OCI-LY3 (cell line): ENCODE results near the gene RRM1.

Experiments
- H2AFZ ChIP-seq: fragments of 200-600, 300-600 bp; shearing (Covaris generic); 2 replicates; pipeline ENCODE4 v1.6.0; 2014; ENCODE audit warnings: antibody characterized with exemption, low read depth, low read length
- H3K27ac ChIP-seq: fragments of 200-600, 300-600 bp; sonication (generic); 2 replicates; pipeline ENCODE4 v1.5.1; 2014; ENCODE audit warnings: mild to moderate bottlenecking, low read length, moderate library complexity, mixed read lengths
- H3K27me3 ChIP-seq: fragments of 200-600, 300-600 bp; sonication (generic); 2 replicates; pipeline ENCODE4 v1.6.1; 2014; ENCODE audit warnings: low read depth, low read length, mixed read lengths
- H3K36me3 ChIP-seq: fragments of 200-600, 300-600 bp; sonication (generic); replicated peaks from 2 replicates; pipeline ENCODE3; 2014; ENCODE audit warnings: low read depth, low read length, mixed read lengths
- H3K4me1 ChIP-seq: fragments of 300-600, 200-600 bp; sonication (generic); 2 replicates; pipeline ENCODE4 v1.6.1; 2014; ENCODE audit warnings: low read length, mixed read lengths
- H3K4me2 ChIP-seq: fragments of 200-600, 300-600 bp; sonication (generic); 2 replicates; pipeline ENCODE4 v1.6.1; 2014; ENCODE audit warnings: low read length, mixed read lengths
- H3K4me3 ChIP-seq: fragments of 300-600, 200-600 bp; sonication (generic); 2 replicates; pipeline ENCODE4 v1.5.1; 2014; ENCODE audit warnings: antibody characterized with exemption, mild to moderate bottlenecking, low read length, moderate library complexity
- H3K79me2 ChIP-seq: fragments of 300-600, 200-600 bp; shearing (Covaris generic); 2 replicates; pipeline ENCODE4 v1.6.1; 2014; ENCODE audit warnings: mild to moderate bottlenecking, low read length, mixed read lengths
- H3K9ac ChIP-seq: fragments of 300-600, 200-600 bp; shearing (Covaris generic); 2 replicates; pipeline ENCODE4 v1.6.0; 2014; ENCODE audit warnings: mild to moderate bottlenecking, low read length, moderate library complexity
- H3K9me3 ChIP-seq: fragments of 200-600, 300-600 bp; shearing (Covaris generic); 2 replicates; pipeline ENCODE4 v1.6.1; 2014; ENCODE audit warnings: low read length, mixed read lengths; ENCODE audit not compliant: insufficient read depth
- H4K20me1 ChIP-seq: fragments of 200-600, 300-600 bp; sonication (generic); 2 replicates; pipeline ENCODE4 v1.6.1; 2016; ENCODE audit warnings: low read length, mixed read lengths; ENCODE audit not compliant: insufficient read depth
- EZH2phosphoT487 ChIP-seq: fragments of 200-600 bp; shearing (Covaris generic); IDR thresholded peaks from 2 replicates; pipeline ENCODE4 v1.6.1; 2018; ENCODE audit warnings: antibody characterized with exemption, mixed run types, low read depth
- TF ChIP-seq, protein P1 (sequence below): fragments of 200-600, 300-600 bp; sonication (generic); IDR thresholded peaks from 2 replicates; pipeline ENCODE4 v1.5.1; 2014; ENCODE audit warnings: antibody characterized with exemption, low read length, low read depth

The RRM1 gene

DNA sequence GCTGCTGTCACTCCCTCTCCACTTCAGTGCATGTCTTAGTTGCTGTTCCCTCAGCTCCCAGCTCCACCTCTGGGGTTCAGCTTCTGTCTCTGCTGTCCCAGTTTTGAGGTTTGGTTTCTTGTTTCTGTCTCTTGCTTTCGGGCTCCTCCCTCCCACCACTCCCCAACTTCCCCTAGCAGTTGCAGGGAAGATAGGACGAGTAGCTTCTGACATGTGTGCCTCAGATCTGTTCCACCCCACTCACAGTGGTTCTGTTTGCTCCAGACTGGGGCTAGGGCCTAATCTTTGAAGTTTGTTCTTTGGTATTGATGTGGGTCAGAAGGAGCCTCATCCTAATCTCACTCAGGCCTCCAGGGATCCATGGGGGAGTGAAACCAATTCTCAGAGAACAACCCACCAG lies 2.6 kb upstream of the RRM1 start:
- no peaks in the 10 kb centered on the region for H3K27me3 ChIP-seq
- H3K4me3 ChIP-seq, result no peak overlapping the region

DNA sequence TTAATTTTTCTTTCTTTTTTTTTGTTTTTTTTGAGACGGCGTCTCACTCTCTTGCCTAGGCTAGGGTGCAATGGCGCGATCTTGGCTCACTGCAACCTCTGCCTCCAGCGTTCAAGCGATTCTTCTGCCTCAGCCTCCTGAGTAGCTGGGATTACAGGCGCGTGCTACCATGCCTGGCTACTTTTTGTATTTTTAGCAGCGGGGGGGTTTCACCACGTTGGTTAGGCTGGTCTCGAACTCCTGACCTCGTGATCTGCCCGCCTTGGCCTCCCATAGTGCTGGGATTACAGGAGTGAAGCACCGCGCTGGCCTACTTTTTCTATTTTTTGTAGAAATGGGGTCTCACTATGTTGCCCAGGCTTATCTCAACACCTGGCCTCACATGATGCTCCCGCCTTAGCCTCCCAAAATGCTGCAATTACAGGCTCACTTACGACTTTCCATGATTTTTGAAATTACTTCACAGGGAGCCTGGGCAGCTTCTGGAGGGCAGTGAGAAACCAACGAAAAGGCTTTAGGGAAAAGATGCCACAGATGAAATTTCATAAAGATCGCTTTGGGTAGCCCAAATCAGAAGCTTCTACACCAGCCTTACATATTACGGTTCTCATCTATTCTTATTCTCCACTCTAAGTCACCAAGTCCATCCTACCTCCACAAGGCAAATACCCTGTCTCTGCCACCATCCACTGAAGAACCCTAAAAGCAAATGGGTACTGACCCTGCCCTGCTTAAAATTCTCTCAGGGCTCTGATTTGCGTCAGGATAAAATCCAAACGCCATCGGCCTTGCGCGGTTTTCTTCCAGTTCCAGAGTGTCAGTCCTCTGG lies 866 bp upstream of the RRM1 start:
- H3K9ac ChIP-seq, result peak overlapping the region; percentile 96

More for the DNA sequence above, 2.6 kb upstream of the RRM1 start:
- TF ChIP-seq, protein P1, sequence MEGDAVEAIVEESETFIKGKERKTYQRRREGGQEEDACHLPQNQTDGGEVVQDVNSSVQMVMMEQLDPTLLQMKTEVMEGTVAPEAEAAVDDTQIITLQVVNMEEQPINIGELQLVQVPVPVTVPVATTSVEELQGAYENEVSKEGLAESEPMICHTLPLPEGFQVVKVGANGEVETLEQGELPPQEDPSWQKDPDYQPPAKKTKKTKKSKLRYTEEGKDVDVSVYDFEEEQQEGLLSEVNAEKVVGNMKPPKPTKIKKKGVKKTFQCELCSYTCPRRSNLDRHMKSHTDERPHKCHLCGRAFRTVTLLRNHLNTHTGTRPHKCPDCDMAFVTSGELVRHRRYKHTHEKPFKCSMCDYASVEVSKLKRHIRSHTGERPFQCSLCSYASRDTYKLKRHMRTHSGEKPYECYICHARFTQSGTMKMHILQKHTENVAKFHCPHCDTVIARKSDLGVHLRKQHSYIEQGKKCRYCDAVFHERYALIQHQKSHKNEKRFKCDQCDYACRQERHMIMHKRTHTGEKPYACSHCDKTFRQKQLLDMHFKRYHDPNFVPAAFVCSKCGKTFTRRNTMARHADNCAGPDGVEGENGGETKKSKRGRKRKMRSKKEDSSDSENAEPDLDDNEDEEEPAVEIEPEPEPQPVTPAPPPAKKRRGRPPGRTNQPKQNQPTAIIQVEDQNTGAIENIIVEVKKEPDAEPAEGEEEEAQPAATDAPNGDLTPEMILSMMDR, result no peak
- TF ChIP-seq EZH2phosphoT487, result no peak
- H2AFZ ChIP-seq, result no peak overlapping the region
- peaks cover 11% of the 10 kb centered on the region for H3K36me3 ChIP-seq
- H3K4me2 ChIP-seq, result no peak overlapping the region
- H3K4me1 ChIP-seq, result peaks cover 12% of the 10 kb centered on the region
- no peak overlapping the region for H3K27ac ChIP-seq
- no peaks in the 10 kb centered on the region for H3K9me3 ChIP-seq
- peaks cover 30% of the 10 kb centered on the region for H3K79me2 ChIP-seq
- no peak overlapping the region for H3K9ac ChIP-seq
- H4K20me1 ChIP-seq, result 0 out of 2 replicates have a peak, but pooled peaks cover 4% of the 10 kb centered on the region

DNA sequence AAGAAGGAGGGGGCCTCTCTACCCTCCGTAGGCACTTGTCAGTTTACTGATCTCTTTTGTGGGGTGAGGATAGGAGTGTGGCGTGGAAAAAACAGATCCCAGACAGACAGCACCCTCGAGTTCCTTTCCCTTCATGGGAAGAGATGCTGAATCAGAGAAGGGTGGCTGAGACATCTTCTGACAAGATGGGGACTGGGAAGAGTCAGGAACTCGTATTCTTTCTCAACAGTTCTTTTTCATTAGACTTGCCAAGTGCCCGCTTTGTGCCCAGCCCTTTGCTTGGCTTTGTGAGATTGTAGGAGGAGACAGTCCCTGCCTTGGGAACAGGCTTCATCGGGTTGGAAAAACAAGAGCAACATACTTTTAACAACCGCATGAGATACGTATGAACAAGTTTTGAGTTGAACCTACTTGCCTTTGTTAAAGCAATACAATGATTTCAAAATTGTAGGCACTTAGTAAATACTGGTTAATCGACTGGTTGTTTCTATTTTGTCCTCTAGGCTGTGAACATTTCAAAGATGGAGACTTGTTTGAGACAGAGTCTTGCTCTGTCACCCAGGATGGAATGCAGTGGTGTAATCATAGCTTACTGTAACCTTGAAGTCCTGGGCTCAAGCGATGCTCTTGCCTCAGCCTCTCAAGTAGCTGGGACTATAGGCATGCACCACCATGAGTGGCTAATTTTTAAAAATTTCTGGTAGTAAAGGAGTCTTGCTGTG lies 1.1 kb downstream of the RRM1 start:
- peaks cover 65% of the 10 kb centered on the region for H3K79me2 ChIP-seq
- no peaks in the 10 kb centered on the region for H3K9me3 ChIP-seq
- peak overlapping the region; percentile 99 for H3K4me2 ChIP-seq
- H3K4me1 ChIP-seq, result peaks cover 12% of the 10 kb centered on the region
- peak overlapping the region; percentile 64; the same call in 1 of the 2 replicates for H2AFZ ChIP-seq
- H3K27ac ChIP-seq, result peak overlapping the region; percentile 59
- H3K36me3 ChIP-seq, result peaks cover 23% of the 10 kb centered on the region
- no peaks in the 10 kb centered on the region for H3K27me3 ChIP-seq
- H3K4me3 ChIP-seq, result peak overlapping the region; percentile 96
- TF ChIP-seq, protein P1, result no peak
- no peak for TF ChIP-seq EZH2phosphoT487
- H3K9ac ChIP-seq, result peak overlapping the region; percentile 96
- H4K20me1 ChIP-seq, result peaks cover 15% of the 10 kb centered on the region

More for the DNA sequence above, 866 bp upstream of the RRM1 start:
- Histone ChIP-seq H3K4me2 (peak overlapping the region; percentile 98), H3K27me3 (no peaks in the 10 kb centered on the region), H2AFZ (peak overlapping the region; percentile 89), H3K79me2 (peaks cover 47% of the 10 kb centered on the region), H3K4me1 (peaks cover 12% of the 10 kb centered on the region), H3K4me3 (peak overlapping the region; percentile 96), H4K20me1 (0 out of 2 replicates have a peak, but pooled peaks cover 4% of the 10 kb centered on the region), H3K9me3 (no peaks in the 10 kb centered on the region), H3K27ac (peak overlapping the region; percentile 65), H3K36me3 (peaks cover 11% of the 10 kb centered on the region)
- no peak for TF ChIP-seq EZH2phosphoT487
- TF ChIP-seq, protein P1, result no peak
